ENCODE data around the gene SRPX2. TPM values are rescaled to one million over a fixed set of nuclear protein-coding genes. Genes with fewer than 3 reads are reported as not detected.

The SRPX2 gene
- total RNA-seq, 1 donor from 2014 or later, result 16.4 TPM

DNA sequence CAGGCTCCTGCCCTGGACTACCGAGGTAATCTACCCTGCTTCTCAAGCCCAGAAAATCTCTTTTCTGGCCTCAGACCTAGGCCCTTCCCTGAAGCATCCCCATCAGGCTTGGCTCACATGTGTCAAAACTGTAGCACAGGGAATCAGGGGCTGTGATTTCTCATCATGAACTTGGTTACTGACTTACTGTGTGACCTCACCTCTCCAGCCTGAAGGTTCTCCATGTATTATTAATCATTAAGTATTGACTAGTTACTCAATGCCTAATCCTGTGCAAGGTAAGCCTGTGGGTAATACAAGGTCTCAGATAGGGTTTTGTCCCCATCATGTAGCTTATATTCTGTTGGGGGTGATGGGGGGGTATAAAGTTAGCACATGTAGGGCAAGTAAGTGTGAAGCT lies 6.8 kb downstream of the SRPX2 start:
- H3K9me3 ChIP-seq, result no peaks in the 10 kb centered on the region
- H3K27me3 ChIP-seq (ENCODE audit: low read depth), result no peaks in the 10 kb centered on the region
- H3K4me3 ChIP-seq, result no peak overlapping the region
- DNase-seq (no peak), ATAC-seq (no peak)
- intact Hi-C loops (cut with DNase I), result no loop called here
- TF ChIP-seq CTCF (IDR thresholded peaks at IDR 0.05), result no peak
- peak overlapping the region; percentile 75 for H3K27ac ChIP-seq
- H3K36me3 ChIP-seq, result no peaks in the 10 kb centered on the region
- peaks cover 5% of the 10 kb centered on the region for H3K4me1 ChIP-seq

GRCh38 chrX:100652266-100652665 lies 8.3 kb downstream of the SRPX2 start:
- H3K9me3 ChIP-seq, result no peaks in the 10 kb centered on the region
- no peaks in the 10 kb centered on the region for H3K36me3 ChIP-seq
- no peak for ATAC-seq
- H3K27me3 ChIP-seq (ENCODE audit: low read depth), result no peaks in the 10 kb centered on the region
- H3K4me3 ChIP-seq, result no peak overlapping the region
- TF ChIP-seq CTCF (IDR thresholded peaks at IDR 0.05), result no peak
- intact Hi-C loops (cut with DNase I), result no loop called here
- H3K27ac ChIP-seq, result no peak overlapping the region
- DNase-seq, result no peak
- peaks cover 5% of the 10 kb centered on the region for H3K4me1 ChIP-seq

DNA sequence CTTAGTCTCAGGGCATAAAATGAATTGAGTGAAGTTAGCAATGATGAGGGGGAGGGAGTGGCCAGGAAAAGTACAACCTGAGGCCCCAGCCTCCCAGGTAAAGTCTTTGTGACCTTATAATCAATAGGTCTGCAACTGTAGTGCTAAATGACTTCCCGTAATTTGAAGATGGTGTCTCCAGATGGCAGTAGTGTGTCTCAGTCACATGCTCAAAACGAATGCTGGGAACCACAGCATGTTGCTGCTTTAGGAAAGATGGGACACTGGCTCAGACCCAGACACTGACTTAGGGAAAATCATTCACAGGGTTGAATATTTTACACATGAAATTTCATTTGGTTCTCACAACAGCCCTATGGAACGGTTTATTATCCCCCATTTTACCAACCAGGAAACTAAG lies 10.3 kb downstream of the SRPX2 start:
- ATAC-seq (no peak), DNase-seq (no peak)
- Histone ChIP-seq H3K36me3 (no peaks in the 10 kb centered on the region), H3K4me1 (peaks cover 4% of the 10 kb centered on the region), H3K4me3 (no peak overlapping the region), H3K27me3 (ENCODE audit: low read depth) (no peaks in the 10 kb centered on the region), H3K27ac (no peak overlapping the region), H3K9me3 (no peaks in the 10 kb centered on the region)
- intact Hi-C loops (cut with DNase I), result no loop called here
- no peak for TF ChIP-seq CTCF (IDR thresholded peaks at IDR 0.05)

DNA sequence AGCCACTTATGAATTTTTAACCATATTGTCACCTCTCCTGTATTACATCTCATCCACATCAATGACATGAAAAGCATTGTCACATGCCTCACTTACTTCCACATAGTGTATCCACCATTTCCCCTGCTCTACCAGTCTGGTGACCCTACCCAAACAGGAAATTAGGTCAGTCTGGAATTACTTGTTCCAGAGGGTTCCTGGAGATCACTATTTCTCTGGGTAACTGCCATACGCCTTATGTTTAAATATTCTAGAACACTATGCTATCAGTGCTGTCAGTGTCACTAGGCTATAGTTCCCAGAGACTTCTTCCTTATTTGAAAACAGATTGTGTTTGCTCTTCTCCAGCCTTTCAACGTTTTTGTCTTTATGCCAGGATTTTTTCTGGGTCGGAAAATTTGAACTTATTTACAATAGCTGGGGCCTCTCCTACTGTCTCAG lies 15.0 kb downstream of the SRPX2 start:
- Histone ChIP-seq H3K36me3 (no peaks in the 10 kb centered on the region), H3K27me3 (ENCODE audit: low read depth) (no peaks in the 10 kb centered on the region), H3K27ac (no peak overlapping the region), H3K4me3 (no peak overlapping the region), H3K9me3 (no peaks in the 10 kb centered on the region), H3K4me1 (no peaks in the 10 kb centered on the region)
- no peak for TF ChIP-seq CTCF (IDR thresholded peaks at IDR 0.05)
- intact Hi-C loops (cut with DNase I), result no loop called here
- ATAC-seq, result no peak
- DNase-seq, result no peak

GRCh38 chrX:100659431-100660137 lies 15.6 kb downstream of the SRPX2 start:
- ATAC-seq, result no peak
- intact Hi-C loops (cut with DNase I), result no loop called here
- DNase-seq, result no peak
- no peaks in the 10 kb centered on the region for H3K36me3 ChIP-seq
- no peaks in the 10 kb centered on the region for H3K4me1 ChIP-seq
- H3K4me3 ChIP-seq, result no peak overlapping the region
- no peak overlapping the region for H3K27ac ChIP-seq
- no peak for TF ChIP-seq CTCF (IDR thresholded peaks at IDR 0.05)
- no peaks in the 10 kb centered on the region for H3K9me3 ChIP-seq
- no peaks in the 10 kb centered on the region for H3K27me3 ChIP-seq (ENCODE audit: low read depth)

All from lower lobe of right lung (tissue), 2 donors.